GM21447 (cell line): ENCODE data around the gene PPFIA3.

Experiments
- ATAC-seq: cut with Tn5 transposase; IDR thresholded peaks from one replicate; pipeline ENCODE4 v1.9.1; 2021; ENCODE audit not compliant: unreplicated experiment

PPFIA3 gene

DNA sequence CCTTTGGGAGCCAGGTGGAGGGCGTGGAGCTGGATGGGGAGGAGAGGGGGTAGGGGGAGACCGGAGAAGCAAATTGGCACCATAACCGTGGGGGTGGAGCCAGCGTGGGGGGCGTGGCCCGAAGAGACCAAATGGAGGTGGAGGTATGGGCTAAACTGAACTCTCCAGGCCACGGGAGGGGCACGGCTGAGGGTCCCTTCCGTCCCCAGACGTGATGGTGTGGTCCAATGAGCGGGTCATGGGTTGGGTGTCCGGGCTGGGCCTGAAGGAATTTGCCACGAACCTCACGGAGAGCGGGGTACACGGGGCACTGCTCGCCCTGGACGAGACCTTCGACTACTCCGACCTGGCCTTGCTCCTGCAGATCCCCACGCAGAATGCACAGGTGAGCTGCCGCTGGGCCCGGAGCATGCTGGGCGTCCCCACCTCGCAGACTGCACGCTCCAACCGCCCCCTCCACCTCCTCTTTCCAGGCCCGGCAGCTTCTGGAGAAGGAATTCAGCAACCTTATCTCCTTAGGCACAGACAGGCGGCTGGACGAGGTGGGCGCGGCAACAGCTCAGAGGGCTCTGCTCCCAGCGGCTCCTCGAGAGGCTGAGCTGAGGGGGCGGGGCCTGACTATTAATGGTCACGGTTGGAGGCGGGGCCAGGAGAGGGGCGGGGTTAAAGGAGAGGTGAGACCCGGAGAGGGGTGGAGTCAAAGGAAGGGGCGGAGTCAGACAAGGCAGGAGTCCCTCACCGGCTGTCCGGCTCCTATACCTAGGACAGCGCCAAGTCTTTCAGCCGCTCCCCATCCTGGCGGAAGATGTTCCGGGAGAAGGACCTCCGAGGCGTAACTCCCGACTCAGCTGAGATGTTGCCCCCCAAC lies 29.7 kb downstream of the PPFIA3 start:
- no peak for ATAC-seq

DNA sequence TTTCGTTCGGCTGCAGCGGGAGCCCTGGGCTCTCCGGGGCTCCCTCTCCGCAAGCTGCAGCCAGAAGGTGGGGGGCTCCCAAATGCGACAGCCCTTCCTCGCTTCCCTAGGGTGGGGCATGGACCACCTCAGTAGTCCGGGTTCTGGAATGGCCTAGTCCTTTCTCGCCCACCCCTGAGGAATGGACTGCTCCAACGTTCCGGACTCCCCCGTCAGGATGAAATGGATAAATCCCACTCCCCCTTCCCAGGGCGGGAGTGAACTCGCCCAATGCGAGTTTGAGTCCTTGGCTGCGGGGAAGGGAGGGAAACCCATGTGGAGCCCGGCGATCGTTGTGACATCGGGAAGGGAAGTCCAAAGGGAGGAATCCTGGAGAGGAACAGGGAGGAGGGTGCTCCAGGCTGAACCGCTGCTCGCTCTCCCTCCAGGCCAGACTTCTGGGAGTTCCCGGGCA lies 30.3 kb downstream of the PPFIA3 start:
- ATAC-seq, result no peak

GRCh38 chr19:49150106-49150943 lies 31.0 kb downstream of the PPFIA3 start:
- no peak for ATAC-seq

- ATAC-seq, result no peak
Measured at GRCh38 chr19:49150944-49151243, 31.6 kb downstream of the PPFIA3 start.

DNA sequence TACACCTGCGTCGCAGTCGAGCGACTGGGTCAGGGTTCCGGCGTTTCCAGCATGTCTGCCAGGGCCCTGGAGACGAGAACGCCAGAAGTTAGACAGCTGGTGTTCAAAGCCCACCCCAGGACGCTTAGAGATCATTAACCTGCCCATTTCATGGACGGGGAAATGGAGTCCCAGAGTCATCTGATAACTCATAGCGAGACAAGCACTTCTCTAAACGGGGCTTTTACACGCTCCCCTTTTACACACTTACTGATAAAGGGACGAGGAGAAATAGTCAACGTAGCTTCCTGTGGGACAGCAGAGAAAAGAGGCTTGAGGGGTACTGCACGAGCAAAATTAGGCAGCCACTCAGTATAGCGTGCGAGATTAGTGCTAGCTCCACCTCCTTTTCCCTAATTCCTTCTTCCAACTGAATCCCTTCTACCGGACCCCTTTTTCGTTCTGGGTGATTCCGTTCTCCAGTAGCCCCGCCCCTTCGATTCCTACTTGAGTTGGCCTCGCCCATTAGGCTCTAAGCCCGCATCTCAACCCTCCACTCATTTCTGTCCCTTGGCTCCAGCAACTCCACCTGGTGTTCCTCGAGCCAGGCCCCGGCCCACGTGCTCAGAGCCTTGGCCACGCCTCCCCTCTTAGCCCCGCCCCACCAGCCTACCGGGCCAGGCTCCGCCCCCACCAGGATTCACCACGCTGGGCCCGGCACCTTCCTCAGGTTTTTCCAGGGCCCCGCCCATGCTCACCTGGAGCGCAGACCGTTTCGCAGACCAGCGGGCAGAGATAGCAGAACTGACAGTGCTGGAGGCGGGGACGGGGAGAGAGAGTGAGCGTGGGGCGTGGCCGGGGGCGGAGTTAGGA lies 32.1 kb downstream of the PPFIA3 start:
- no peak for ATAC-seq

GRCh38 chr19:49152119-49152550 lies 32.8 kb downstream of the PPFIA3 start:
- ATAC-seq, result no peak

GRCh38 chr19:49153167-49153809 lies 33.9 kb downstream of the PPFIA3 start:
- ATAC-seq, result no peak

- ATAC-seq, result no peak
Measured at GRCh38 chr19:49154279-49154678, 34.9 kb downstream of the PPFIA3 start.

- ATAC-seq, result no peak
Measured at GRCh38 chr19:49155005-49155819, 35.9 kb downstream of the PPFIA3 start, which contains the start of gene HRC. HRC (minus strand) TSS chr19:49155396; CDS start chr19:49155237, 159 bp downstream.

DNA sequence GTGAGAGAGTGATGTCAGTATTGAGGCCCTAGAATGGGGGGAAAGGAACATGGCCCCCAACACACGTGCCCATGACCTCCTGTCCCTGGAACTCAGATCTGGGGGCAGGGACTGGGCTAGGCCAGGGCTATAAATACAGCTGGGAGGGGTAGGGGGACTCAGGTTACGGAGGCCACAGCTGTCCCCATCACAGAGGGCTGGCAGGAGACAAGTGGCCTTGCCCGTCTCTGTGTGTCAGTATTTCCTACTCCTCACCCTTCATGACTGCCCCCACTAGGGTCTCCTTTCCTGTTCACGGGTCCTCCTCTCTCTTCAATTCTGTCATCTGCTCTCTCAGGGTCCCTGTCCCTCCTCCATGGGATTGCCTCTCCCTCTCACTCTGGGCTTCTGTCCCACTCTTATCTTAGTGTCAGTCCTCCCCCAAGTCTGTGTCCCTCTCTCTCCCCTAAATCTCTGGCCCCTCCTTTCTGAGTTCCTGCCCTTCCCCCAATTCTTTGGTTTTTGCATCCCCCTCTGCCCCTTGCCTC lies 36.5 kb downstream of the PPFIA3 start:
- ATAC-seq, result no peak

- ATAC-seq, result no peak
Measured at GRCh38 chr19:49157445-49158224, 38.3 kb downstream of the PPFIA3 start, which contains the start of gene TRPM4. TRPM4 (plus strand) TSS chr19:49157792; CDS start chr19:49157867, 75 bp downstream.

- ATAC-seq, result no peak
Measured at GRCh38 chr19:49160450-49161189, 41.3 kb downstream of the PPFIA3 start.

DNA sequence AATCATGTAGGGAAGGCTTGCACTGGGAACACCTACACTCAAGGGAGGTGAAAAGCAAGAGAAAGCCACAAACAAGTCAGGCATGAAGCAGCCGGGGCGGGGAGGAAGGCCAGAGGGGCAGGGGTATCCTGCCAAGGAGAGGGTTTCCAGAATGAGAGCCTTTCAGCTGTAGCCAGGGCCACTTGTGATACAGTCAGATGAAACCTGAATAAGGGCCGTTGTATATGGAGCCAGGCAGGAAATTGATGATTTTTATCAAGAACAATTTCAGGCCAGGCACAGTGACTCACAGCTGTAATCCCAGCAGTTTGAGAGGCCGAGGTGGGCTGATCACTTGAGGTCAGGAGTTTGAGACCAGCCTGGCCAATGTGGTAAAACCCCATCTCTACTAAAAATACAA lies 42.6 kb downstream of the PPFIA3 start:
- no peak for ATAC-seq

DNA sequence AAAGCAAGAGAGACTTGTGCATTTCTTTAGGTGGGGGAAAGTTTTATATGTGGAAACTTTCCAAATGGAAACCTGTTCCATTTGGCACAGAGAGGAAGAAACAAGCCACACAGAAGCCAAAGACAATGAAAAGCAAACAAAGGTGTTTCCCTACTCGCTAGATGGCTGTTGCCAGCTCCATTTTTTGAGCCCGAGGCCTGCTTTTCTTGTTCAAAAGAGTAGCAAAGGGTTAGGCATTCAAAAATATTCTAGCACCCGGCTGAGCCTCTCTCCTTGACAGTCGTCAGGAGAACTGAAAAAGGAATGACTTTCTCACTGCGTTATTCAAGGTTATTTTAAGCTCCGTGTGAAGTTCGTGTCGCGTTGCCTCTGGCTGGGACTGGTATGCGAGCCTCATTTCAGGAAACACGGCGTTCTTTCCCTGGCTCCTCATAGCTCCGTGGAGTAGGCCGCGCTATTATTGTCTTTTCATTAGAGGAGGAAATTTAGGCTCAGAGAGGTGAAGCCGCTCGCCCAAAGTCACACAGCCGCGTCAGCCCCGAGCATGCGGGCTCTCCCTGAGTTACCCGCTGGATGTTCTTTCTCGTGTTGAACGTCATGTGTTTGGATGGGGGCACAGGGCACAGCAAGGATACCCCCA lies 45.9 kb downstream of the PPFIA3 start:
- no peak for ATAC-seq

DNA sequence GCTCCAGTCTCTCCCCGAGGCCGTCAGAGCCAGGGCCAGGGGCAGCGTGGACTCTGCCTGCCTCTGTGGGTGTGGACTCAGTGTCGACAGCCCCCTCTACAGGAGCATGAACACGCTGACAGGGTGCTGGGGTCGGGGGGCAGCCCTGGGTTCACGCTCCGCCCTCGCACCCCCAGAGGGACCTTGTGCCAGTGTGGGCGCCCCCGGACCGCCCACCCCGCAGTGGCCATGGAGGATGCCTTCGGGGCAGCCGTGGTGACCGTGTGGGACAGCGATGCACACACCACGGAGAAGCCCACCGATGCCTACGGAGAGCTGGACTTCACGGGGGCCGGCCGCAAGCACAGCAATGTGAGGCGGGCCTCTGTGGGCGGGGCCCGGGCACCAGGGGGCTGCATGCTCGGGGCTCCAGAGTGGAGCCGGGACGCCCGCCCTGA lies 46.5 kb downstream of the PPFIA3 start:
- no peak for ATAC-seq

GRCh38 chr19:49167857-49168409 lies 48.6 kb downstream of the PPFIA3 start:
- ATAC-seq, result no peak

DNA sequence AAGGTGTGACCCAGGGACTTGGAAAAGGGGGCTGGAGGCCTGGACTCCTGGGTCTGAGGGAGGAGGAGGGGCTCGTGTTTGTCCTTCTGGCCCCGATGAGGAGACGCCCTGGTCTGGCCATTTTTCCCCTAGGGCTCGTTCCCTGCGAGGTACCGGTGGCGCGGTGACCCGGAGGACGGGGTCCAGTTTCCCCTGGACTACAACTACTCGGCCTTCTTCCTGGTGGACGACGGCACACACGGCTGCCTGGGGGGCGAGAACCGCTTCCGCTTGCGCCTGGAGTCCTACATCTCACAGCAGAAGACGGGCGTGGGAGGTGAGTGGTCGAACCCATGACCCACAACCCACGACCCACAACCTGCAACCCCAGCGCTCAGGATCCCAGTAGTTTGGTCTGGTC lies 49.1 kb downstream of the PPFIA3 start:
- no peak for ATAC-seq
